SU-DHL-6 (cell line): ENCODE data around the gene RUVBL2.
"Not testable (repeated sequence)": the region's sequence is repeated elsewhere in the genome, so short reads cannot be mapped to it uniquely, and the experiment has no call there.

Source experiments
- H2AFZ ChIP-seq: fragments of 200-600 bp; sonication (generic); 2 replicates; pipeline ENCODE4 v1.6.1; 2014; ENCODE audit warnings: low read depth, mild to moderate bottlenecking, moderate library complexity, mixed read lengths, antibody characterized with exemption, low read length; ENCODE audit not compliant: severe bottlenecking
- H3F3A ChIP-seq: fragments of 200-600 bp; shearing (Covaris generic); 2 replicates; pipeline ENCODE4 v1.6.0; 2016; ENCODE audit warnings: antibody characterized with exemption, mild to moderate bottlenecking; ENCODE audit not compliant: insufficient read depth
- H3K27ac ChIP-seq: fragments of 200-600 bp; sonication (generic); 2 replicates; pipeline ENCODE4 v1.5.1; 2016; ENCODE audit warnings: low read depth, mild to moderate bottlenecking, low read length, moderate library complexity, mixed read lengths
- H3K27me3 ChIP-seq: fragments of 200-600 bp; sonication (generic), shearing (Covaris generic); 2 replicates; pipeline ENCODE4 v1.6.0; 2014; ENCODE audit warnings: mild to moderate bottlenecking, low read length
- H3K36me3 ChIP-seq: fragments of 200-600 bp; sonication (generic); 2 replicates; pipeline ENCODE4 v1.6.1; 2014; ENCODE audit warnings: mild to moderate bottlenecking, low read length, mixed read lengths
- H3K4me2 ChIP-seq: fragments of 300-600, 200-600 bp; shearing (Covaris generic), sonication (generic); 2 replicates; pipeline ENCODE4 v1.6.0; 2014; ENCODE audit warnings: low read length, low read depth, mild to moderate bottlenecking; ENCODE audit not compliant: poor library complexity, severe bottlenecking
- H3K4me3 ChIP-seq: fragments of 200-600 bp; sonication (generic); 2 replicates; pipeline ENCODE4 v1.5.1; 2014; ENCODE audit warnings: antibody characterized with exemption, low read length, mild to moderate bottlenecking, mixed read lengths; ENCODE audit not compliant: insufficient read depth, poor library complexity, severe bottlenecking
- H3K79me2 ChIP-seq: fragments of 200-600 bp; sonication (generic); 2 replicates; pipeline ENCODE4 v1.6.1; 2014; ENCODE audit warnings: mild to moderate bottlenecking, low read length, moderate library complexity; ENCODE audit not compliant: insufficient read depth
- H3K9ac ChIP-seq: fragments of 200-600 bp; sonication (generic); 2 replicates; pipeline ENCODE4 v1.7.0; 2014; ENCODE audit warnings: mild to moderate bottlenecking, low read length
- H3K9me2 ChIP-seq: fragments of 200-600 bp; sonication (generic); replicated peaks from 2 replicates; pipeline ENCODE4 v1.6.1; 2014; ENCODE audit warnings: low read length; ENCODE audit not compliant: insufficient read depth
- H3K9me3 ChIP-seq: fragments of 200-600 bp; sonication (generic); 2 replicates; pipeline ENCODE4 v1.6.1; 2014; ENCODE audit warnings: low read length, mixed read lengths; ENCODE audit not compliant: insufficient read depth
- H4K20me1 ChIP-seq: fragments of 200-600 bp; sonication (generic); 2 replicates; pipeline ENCODE4 v1.6.1; 2014; ENCODE audit warnings: low read depth, mild to moderate bottlenecking, antibody characterized with exemption, low read length, moderate library complexity, mixed read lengths
- CTCF ChIP-seq: fragments of 200-600 bp; sonication (generic); IDR thresholded peaks from one replicate; pipeline ENCODE4 v1.5.1; 2017; ENCODE audit warnings: antibody characterized with exemption, mild to moderate bottlenecking, low read length, moderate library complexity; ENCODE audit not compliant: insufficient read depth, poor library complexity, severe bottlenecking

RUVBL2 gene

GRCh38 chr19:49031642-49032301 lies 38.1 kb downstream of the RUVBL2 start, which contains the start of gene CGB2:
Gene CGB2 (plus strand): TSS chr19:49031890. CDS start chr19:49032096, 206 bp downstream.
- H3K9me3 ChIP-seq, H3K4me2 ChIP-seq, H3K79me2 ChIP-seq, H2AFZ ChIP-seq, H3K9ac ChIP-seq, H3K27me3 ChIP-seq, H3F3A ChIP-seq, H3K27ac ChIP-seq, H4K20me1 ChIP-seq, H3K4me3 ChIP-seq, H3K9me2 ChIP-seq, H3K36me3 ChIP-seq: not testable (repeated sequence)

- H3K4me3 ChIP-seq, H3F3A ChIP-seq, H3K27me3 ChIP-seq, H3K4me2 ChIP-seq, H3K36me3 ChIP-seq, H3K27ac ChIP-seq, H3K9ac ChIP-seq, H3K9me3 ChIP-seq, H2AFZ ChIP-seq, H4K20me1 ChIP-seq, H3K9me2 ChIP-seq, H3K79me2 ChIP-seq: not testable (repeated sequence)
- peak; percentile 23 for TF ChIP-seq CTCF
Measured at GRCh38 chr19:49036815-49037214, 43.1 kb downstream of the RUVBL2 start, which contains the start of gene CGB1. Gene CGB1 (minus strand): TSS chr19:49036895. CDS start chr19:49036711, 184 bp downstream.

GRCh38 chr19:49038111-49038510 lies 44.4 kb downstream of the RUVBL2 start:
- H3K9ac ChIP-seq, H3K27ac ChIP-seq, H3K4me2 ChIP-seq: not testable (repeated sequence)

GRCh38 chr19:49038557-49039276 lies 45.0 kb downstream of the RUVBL2 start:
- H3K27me3 ChIP-seq, H4K20me1 ChIP-seq, H3F3A ChIP-seq, H3K79me2 ChIP-seq, H3K9me3 ChIP-seq, H3K9ac ChIP-seq, H3K27ac ChIP-seq, H3K36me3 ChIP-seq, H2AFZ ChIP-seq, H3K9me2 ChIP-seq, H3K4me2 ChIP-seq, H3K4me3 ChIP-seq: not testable (repeated sequence)

More at GRCh38 chr19:49038111-49038510, 44.4 kb downstream of the RUVBL2 start:
- not testable (repeated sequence) for H3K4me3 ChIP-seq, H3K79me2 ChIP-seq, H2AFZ ChIP-seq, H3K9me3 ChIP-seq, H3K9me2 ChIP-seq, H3F3A ChIP-seq, H3K27me3 ChIP-seq, H4K20me1 ChIP-seq, H3K36me3 ChIP-seq

GRCh38 chr19:49039736-49040135 lies 46.0 kb downstream of the RUVBL2 start:
- H3K27ac ChIP-seq, H3F3A ChIP-seq, H3K9ac ChIP-seq, H3K4me2 ChIP-seq, H3K4me3 ChIP-seq, H4K20me1 ChIP-seq, H3K9me2 ChIP-seq, H3K27me3 ChIP-seq, H3K36me3 ChIP-seq, H3K9me3 ChIP-seq, H3K79me2 ChIP-seq, H2AFZ ChIP-seq: not testable (repeated sequence)
